GM18519 (cell line): ENCODE measurements around the gene TCF4.

Source experiments
- ATAC-seq: cut with Tn5 transposase; IDR thresholded peaks from one replicate; pipeline ENCODE4 v1.9.1; 2021; ENCODE audit warnings: mild to moderate bottlenecking, moderate library complexity; ENCODE audit not compliant: unreplicated experiment, low FRiP score

The TCF4 gene

DNA sequence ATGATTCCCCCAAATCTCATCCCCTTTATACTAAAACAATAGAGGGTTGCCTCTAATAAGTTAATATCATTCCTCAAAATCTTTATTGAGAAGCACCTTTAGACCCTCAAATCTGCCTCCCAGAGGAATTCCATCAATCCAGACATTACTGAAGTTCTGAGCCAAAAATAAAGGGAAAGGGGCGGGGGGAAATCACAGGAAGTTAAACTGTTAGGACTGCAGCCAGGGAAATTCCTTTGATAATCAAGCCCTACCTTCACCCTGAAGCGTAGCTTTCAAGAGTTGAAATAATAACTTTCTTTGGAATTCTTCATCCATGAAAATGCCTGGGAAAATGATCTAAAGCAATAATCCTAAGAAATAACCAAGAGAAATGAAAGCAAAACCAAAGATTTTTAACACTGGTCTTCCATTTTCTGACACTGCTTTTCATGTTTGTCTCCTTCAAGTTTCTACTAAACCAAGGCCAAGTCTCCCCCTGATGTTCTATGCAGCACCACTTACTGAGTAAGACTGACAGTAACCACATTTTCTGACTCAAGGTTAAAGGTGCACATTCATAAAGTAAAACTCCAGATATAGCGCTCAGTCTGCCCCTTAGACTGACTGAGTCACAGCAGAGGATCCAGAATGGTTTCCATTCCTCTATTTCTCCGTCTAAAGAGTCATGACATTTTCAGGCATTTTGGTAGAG is 78.2 kb downstream of the TCF4 start:
- ATAC-seq, result peak; percentile 96

DNA sequence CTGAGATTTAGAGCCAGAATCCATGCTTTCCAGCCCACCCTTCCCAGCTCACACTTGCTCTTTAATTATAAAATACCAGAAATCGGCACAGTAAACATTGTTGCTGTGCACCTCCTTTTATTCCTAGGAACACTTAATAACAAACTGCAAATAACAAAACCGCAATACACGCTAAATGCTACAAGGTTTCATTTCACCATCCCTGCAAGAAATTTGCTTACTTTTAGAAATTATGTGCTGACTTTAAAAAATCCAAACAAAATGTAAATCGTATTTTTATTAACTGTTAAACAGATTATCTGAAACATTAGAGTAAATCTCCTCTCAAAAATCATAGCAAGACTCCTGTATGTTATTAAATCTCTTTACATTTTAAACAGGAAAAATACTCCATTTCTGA is 79.3 kb downstream of the TCF4 start:
- ATAC-seq, result no peak

DNA sequence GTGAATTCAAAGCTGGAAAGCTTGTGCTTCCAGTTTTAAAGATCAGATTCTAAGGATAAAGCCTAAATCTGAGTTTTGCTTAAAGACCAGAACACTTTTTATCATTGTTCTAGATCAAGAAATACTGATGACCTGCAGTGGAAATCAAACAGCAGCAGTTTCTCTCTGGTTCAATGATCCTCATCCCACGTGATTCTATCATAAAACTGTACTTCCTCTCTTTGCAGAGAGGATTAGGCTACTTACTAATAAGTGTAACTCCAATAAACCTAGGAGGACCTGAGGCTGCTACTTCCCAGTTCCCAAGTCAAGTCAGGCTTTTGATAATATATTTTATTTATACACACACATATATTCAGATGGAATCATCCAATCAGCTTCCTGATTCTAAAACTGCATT is 81.9 kb downstream of the TCF4 start:
- no peak for ATAC-seq

DNA sequence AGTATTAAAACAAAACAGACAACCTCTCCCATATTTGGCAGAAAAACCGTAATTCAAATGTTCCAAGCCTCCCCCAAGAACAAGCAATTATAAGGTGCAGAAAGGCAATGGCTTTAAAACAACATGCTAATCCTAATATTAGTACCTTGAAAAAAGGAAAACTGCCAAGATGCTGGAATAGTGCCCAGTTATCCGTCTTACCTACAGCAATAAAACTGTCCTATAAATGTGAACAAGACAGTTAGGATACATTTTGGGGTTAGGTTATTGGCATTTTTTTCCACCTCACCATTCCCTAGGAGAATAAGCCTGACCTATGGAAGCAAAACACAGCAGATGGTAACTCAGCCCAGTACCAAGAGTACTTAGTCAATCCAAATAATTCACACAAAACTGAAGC is 83.2 kb downstream of the TCF4 start:
- no peak for ATAC-seq

DNA sequence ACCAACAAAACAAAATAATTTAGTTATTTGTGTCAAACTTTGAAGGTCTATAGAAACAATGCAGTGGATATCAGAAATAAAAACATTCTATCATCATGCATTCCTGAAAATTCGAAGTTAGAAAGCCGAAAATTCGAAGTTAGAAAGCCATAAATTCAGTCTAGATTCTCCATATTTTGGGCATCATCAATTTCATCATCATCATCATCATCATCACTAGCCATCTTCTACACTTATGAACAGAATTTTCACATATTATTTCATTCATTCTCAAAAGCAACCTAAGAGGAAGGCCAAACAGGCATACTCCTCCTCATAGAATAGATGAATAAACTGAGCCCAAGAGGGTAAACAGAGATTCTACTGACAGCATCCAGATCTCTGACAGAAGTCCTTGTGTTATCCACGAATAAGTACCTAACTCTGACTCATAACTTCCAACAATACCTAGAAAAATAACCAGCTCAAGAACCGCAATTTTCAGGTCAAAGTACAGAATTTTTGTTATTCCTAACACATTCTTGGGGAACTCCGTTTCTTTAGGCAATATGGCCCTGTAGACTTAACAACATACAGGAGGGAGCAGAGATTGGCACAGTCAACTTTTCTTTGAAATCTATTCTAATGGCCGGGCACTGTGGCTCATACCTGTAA is 84.7 kb downstream of the TCF4 start:
- ATAC-seq, result no peak

DNA sequence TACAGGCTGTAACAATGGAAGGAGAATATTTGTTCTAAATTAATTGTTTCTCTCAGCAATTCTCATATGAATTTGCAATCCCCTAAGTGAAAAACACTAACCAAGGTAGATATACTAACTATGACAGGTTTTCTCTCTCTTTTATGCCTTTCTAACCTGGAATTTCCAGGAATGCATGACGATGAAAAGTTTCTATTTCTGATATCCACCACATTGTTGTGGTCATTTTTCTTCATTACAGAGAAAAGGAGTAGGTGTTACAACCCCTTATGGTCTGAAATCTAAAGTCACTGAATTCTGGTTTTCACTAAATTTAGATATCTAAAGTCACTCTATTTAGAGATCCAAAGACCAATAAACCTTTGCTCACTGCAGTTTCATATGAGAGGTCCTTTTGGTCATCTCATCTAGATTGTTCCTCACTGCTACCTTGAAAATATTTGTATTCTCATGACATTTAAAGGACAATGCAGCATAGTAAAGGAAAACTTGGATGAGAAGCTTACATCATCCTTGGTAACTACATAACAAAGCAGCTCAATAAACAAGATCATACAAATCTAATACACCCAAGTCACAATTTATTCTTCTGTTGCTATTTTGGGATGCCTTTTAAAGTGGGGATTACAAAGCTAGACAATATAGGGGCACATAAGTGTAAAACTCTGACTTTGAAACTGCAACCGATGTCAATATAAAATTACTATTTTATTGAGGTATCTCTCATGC is 85.8 kb downstream of the TCF4 start:
- no peak for ATAC-seq

DNA sequence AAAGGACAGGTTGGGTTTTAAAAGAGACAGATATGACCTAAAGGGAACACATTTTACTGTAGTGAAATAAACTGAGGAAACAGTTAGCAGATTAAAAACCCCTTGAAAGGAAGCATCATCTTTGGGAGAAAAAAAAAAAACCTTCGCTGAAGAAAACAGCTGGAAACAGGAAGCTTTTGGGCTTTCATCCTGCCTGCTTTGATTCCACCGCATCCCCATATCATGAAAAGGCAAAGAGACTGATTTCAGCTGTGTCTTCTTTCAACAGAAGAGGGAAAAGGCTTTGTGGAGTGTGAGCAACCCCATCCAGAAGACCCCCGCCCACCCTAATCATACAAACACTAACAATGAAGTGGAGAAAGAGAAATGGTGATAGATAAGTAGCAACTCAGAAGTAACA is 86.4 kb downstream of the TCF4 start:
- ATAC-seq, result no peak

DNA sequence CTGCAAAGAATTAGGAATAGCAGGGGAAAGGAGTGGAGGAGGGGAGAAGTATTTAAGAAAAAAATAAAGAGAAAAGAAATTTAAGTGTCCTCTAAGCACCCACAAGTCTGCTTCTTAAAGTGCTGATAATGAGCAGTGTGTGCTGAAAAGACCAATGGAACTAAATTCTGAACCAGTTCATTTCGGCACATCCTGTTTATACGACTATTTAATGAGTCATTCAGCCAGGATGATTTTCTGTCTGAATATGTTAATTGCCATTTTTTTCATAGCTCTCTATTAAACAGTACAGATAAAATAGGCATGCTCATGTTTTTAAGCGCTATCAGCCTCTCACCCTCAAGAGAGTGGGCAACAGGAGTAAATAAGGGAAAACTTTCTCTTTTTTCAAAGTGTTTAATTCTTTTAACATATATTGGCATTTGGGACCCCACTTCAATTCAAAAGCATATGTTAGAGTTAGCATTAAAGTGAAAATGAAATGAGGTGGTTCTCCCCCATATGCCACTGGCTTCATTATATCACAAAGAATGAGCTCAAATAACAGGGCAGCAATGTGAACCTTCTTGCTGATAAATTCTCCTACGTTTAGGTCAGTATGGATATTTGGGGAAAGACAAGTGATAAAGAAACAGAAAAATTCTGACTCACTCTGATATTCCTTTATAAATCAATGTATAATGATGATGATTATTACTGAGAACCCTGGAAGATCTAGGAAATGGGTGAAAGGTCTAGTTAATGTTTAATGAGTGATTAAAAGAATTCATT is 87.5 kb downstream of the TCF4 start:
- ATAC-seq, result no peak

DNA sequence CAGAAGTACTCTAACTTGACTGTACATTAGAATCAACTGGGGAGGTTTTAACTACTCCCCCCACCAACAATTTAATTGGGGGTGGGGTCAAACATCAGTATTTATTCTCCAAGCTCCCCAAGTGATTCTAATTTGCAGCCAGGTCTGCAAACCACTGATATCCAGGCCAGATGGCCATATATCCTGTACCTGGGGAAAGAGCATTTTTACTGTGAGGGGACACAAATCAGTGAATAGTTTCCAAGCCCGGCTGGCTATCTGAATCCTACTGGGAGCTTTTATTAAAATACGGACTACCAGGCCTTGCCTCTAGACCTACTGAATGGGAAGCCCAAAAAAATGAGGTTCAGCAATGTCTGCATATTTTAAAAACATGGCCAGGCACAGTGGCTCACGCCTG is 88.5 kb downstream of the TCF4 start:
- ATAC-seq, result no peak

DNA sequence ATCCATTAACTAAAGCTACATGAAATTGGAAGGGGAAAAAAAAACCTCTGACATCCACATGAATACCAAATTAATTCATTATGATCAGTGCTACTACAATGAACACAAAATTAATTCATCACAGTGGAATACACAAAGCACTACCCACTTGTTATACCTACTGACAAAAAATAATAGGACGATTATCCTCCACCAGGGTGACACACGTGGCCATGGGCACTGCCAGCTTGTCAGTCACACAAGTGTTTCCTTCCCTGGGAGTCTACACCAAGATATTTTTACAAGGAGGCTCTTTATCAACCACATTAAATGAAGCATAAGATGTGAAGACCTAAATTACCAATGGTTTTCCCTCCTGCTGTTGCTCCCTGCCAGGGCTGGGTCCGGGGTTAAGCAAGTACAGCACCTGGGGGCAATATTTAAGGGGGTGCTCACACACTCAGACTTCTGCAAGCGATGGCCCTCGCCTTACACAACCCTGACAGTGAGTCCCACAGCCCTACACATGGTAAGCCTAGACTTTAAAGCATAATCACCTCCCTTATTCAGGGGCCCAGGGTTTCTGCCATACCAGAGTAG is 90.1 kb downstream of the TCF4 start:
- ATAC-seq, result no peak

DNA sequence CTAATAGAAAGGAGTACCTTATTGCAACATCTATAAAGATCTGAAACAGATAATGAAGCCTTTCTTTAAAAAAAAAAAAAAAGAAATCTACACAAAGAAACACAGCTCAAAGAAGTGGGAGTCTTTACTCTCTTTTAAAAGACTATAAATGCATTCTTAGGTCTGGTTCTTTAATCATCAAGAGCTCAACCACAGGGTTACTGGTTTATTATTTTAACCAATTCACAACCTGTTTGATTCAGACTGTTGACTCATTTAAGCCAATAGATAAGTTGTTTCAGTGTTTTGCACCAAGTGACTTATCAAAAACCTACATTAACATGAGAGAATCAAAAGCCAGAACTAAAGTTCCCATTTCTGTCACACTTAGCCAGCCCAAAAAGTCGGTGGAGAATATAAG is 93.1 kb downstream of the TCF4 start:
- no peak for ATAC-seq

DNA sequence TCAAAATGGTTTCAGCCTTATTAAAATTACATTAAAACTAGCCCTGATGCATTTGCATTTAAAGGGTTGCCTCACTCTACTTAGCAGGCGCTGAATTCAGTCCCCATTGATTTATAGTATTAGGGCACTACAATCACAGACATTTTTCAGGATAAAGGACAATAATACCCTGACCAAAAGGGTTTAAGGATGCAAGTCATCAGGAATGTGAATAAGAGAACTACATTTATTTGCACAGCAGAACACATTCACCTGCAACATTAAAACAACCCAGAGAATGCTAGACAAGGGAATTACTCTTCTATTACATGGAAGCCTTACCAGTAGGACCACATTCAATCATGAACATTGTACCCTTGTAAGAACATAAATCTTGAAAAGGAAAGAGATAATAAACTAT is 93.6 kb downstream of the TCF4 start:
- no peak for ATAC-seq

DNA sequence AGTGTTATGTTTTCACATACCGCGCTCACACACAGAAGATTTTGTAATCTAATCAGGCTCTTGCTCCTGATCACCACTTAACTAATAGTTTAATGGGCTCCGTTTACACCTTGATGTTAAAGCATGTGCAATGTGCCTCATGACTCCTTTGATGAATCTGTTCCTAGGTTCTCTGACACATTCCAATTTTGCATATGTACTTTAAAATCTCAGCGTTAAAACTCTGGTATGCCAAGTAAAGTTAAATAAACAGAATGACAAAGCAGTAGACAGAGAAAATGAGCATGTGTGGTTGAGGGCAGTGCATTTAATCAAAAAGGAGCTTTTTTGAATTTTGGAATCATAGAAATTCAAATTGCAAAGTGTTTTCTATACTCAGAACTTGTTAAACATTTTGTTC is 96.4 kb downstream of the TCF4 start:
- no peak for ATAC-seq

DNA sequence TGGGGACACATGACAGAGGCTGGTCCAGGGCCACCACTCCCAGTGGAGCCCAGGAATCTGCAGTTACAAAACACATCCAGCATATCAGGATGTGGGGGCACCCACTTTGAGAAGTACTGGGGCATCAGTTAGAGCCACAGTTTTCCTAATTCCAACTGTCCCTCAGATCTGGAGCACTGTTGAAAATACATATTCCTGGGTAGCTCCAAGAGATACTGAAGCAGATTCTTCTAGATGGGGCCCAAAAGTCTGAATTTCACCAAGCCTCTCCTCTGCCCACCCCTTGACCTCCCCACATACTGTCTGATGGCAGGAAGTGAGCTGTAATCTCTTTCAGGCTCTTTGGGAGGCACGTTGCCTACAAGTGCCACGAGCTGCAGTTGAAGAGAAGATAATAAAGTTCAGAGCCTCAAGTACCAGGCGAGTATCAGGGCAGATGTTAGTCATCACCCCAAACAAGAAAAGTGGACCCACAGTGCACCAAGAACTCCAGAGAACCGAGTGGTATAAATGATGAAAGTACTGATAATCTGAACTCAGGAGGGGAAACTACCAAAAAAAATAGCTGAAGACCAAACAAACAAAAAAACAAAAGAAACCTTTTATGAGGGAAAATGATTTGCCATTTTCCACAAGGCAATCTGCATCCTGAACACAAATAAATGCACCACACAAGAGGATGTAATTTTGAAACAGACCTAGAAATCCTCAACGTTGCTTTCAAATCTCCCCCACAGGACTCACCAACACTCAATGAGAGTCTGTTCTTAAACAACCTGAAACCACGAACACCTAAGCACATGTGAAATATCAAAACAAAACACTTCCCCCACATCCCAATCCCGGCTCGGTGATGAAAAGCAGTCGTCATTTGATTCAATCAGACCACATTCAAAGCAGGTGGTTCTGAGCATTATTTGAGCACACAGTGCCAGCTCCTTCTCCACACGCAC is 98.7 kb downstream of the TCF4 start:
- peak; percentile 83 for ATAC-seq

DNA sequence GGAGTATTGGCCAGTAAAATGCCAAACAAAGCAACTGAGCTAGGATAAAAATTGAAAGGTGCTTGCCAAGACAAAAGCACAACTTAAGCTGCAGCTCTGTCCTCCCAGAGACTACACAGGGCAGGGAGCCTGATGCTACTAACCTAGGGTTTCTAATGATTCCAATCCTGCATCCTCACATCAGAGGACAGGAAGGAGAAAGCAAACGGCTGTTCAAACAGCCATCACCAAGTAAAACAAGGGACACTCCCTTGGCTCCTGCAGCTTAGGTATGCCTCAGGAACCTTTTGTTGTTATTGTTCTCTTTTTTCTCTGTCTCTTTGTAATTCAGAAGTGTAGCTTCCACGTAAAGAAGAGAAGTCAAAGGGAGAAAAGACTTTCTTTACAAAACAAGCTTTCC is 99.5 kb downstream of the TCF4 start:
- ATAC-seq, result no peak

DNA sequence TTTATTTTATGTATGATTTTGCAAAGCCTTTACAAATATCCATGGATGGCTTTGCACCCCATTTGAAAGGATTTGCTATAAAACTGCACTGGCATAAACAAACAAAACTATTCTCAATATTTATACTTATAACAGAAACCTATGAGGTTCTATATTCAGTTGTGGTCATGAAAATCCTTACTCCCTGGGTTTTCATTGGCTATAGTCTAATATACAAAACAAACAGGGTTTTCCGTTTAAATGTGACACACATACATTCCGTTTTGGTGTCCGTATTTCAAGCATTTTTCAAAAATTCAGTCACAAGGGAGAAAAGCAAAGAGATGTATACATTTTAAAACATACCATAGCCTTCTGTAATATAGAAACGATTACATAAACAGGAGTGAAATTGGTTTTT is 100.0 kb downstream of the TCF4 start:
- no peak for ATAC-seq

DNA sequence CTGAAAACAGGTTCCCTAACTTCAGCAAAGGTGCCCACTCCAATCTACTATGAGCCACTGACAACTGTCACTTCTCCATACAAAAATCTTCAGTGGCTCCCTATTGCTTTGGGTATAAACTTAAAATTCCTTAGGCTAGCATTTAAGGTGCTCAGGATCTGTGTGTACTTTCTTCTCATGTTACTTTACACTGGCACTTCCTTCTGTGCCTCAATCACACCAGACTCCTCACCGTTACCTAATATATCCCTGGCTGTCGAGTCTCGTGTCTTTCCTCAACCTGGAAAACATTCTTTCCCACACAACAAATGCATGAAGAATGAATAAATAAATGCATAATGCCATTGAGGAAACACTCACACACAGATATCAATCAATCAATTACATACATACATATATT is 101.1 kb downstream of the TCF4 start:
- no peak for ATAC-seq

DNA sequence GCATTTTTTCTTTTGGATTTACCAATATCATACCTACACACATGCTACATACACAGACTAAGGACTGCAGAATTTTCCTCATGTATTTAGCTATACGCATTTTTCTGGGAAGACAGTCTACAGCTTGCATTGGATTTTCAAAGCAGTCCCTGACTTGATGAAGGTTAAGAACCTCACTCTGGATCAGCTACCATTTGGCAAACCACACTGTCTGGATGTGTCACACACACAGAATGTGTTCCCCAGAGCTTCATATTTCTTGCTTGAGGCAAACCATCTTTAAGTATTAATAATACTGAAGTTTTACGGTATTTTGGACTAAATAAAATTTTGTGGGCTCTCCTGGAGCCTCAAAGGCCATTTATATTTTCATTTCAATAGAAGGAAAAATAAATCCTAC is 102.3 kb downstream of the TCF4 start:
- no peak for ATAC-seq

DNA sequence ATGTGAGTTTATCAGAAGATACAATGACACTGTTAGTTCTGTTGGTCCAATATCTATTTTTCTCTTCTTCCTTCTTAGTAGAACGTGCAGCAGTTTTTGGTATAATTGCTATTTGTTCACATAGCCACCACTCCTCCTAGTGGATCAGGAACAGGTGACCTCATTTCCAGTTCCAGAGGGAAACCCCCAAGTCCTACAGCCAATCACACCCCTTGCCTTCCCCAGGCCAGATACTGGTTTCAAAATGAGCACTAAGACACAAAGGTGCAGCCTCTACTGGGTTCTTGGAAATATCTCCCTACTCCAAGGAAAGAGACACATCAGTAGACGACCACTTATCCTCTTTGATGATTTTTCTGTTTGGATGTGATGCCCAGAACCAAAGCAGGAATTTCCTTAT is 103.2 kb downstream of the TCF4 start:
- ATAC-seq, result no peak
